ENCODE results near the gene PBX4.

GRCh38 chr19:19657397-19657783 lies 38.9 kb upstream of the PBX4 start:
- TF ChIP-seq, protein P1, sequence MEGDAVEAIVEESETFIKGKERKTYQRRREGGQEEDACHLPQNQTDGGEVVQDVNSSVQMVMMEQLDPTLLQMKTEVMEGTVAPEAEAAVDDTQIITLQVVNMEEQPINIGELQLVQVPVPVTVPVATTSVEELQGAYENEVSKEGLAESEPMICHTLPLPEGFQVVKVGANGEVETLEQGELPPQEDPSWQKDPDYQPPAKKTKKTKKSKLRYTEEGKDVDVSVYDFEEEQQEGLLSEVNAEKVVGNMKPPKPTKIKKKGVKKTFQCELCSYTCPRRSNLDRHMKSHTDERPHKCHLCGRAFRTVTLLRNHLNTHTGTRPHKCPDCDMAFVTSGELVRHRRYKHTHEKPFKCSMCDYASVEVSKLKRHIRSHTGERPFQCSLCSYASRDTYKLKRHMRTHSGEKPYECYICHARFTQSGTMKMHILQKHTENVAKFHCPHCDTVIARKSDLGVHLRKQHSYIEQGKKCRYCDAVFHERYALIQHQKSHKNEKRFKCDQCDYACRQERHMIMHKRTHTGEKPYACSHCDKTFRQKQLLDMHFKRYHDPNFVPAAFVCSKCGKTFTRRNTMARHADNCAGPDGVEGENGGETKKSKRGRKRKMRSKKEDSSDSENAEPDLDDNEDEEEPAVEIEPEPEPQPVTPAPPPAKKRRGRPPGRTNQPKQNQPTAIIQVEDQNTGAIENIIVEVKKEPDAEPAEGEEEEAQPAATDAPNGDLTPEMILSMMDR (IDR thresholded peaks at IDR 0.05; ENCODE audit: poor library complexity), result no peak
- TF ChIP-seq EZH2phosphoT487 (IDR thresholded peaks at IDR 0.05; ENCODE audit: low read depth, severe bottlenecking, unreplicated experiment) (no peak), EZH2 (IDR thresholded peaks at IDR 0.05; ENCODE audit: borderline replicate concordance) (no peak)

Data from hepatocyte (in vitro differentiated cells).